ENCODE data around the gene SSR3.

Gene SSR3

GRCh38 chr3:156587760-156588069 lies 32.8 kb upstream of the SSR3 start:
- no peak for TF ChIP-seq SIN3A (IDR thresholded peaks at IDR 0.05; ENCODE audit: borderline replicate concordance, insufficient read depth, low read length)
- no peak for TF ChIP-seq POLR2AphosphoS5 (IDR thresholded peaks at IDR 0.05; ENCODE audit: low read depth, low read length)
- no peak for TF ChIP-seq FOXP2 (optimal IDR thresholded peaks at IDR 0.05; ENCODE audit: borderline replicate concordance, extremely low read depth, extremely low read length, insufficient read depth)
- no peak for TF ChIP-seq TAF1 (IDR thresholded peaks at IDR 0.05; ENCODE audit: borderline replicate concordance, insufficient read depth, low read length)
- TF ChIP-seq, protein P1, sequence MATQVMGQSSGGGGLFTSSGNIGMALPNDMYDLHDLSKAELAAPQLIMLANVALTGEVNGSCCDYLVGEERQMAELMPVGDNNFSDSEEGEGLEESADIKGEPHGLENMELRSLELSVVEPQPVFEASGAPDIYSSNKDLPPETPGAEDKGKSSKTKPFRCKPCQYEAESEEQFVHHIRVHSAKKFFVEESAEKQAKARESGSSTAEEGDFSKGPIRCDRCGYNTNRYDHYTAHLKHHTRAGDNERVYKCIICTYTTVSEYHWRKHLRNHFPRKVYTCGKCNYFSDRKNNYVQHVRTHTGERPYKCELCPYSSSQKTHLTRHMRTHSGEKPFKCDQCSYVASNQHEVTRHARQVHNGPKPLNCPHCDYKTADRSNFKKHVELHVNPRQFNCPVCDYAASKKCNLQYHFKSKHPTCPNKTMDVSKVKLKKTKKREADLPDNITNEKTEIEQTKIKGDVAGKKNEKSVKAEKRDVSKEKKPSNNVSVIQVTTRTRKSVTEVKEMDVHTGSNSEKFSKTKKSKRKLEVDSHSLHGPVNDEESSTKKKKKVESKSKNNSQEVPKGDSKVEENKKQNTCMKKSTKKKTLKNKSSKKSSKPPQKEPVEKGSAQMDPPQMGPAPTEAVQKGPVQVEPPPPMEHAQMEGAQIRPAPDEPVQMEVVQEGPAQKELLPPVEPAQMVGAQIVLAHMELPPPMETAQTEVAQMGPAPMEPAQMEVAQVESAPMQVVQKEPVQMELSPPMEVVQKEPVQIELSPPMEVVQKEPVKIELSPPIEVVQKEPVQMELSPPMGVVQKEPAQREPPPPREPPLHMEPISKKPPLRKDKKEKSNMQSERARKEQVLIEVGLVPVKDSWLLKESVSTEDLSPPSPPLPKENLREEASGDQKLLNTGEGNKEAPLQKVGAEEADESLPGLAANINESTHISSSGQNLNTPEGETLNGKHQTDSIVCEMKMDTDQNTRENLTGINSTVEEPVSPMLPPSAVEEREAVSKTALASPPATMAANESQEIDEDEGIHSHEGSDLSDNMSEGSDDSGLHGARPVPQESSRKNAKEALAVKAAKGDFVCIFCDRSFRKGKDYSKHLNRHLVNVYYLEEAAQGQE (IDR thresholded peaks at IDR 0.05; ENCODE audit: insufficient read depth in 1 of 2, low read depth in 2 of 2, low read length in 2 of 2) = no peak

GRCh38 chr3:156586905-156587759 lies 32.2 kb upstream of the SSR3 start:
- TF ChIP-seq POLR2AphosphoS5 (IDR thresholded peaks at IDR 0.05; ENCODE audit: low read depth, low read length) = no peak
- TF ChIP-seq TAF1 (IDR thresholded peaks at IDR 0.05; ENCODE audit: borderline replicate concordance, insufficient read depth, low read length) = no peak
- TF ChIP-seq, protein P1 (IDR thresholded peaks at IDR 0.05; ENCODE audit: insufficient read depth in 1 of 2, low read depth in 2 of 2, low read length in 2 of 2) = no peak
- no peak for TF ChIP-seq SIN3A (IDR thresholded peaks at IDR 0.05; ENCODE audit: borderline replicate concordance, insufficient read depth, low read length)
- TF ChIP-seq FOXP2 (optimal IDR thresholded peaks at IDR 0.05; ENCODE audit: borderline replicate concordance, extremely low read depth, extremely low read length, insufficient read depth) = no peak

DNA sequence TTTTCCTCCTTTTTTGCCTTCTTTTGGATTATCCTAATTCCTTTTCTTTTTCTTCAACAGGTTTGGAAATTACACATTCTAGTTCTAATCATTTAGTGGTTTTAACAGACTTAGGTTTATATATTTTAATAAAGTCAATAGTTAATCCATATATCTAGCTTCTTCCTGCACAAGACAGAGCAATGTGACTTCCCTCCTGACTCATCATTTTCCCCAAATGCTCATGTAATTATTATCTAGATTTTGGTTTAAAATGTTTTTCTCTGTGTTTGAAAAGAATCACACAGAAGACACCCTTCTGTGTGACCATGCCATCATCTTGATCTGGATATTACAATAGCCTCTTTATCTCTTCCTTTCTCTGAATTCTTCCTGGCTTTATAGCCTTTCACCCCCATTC lies 28.6 kb upstream of the SSR3 start:
- no peak for TF ChIP-seq FOXP2 (optimal IDR thresholded peaks at IDR 0.05; ENCODE audit: borderline replicate concordance, extremely low read depth, extremely low read length, insufficient read depth)
- TF ChIP-seq POLR2AphosphoS5 (IDR thresholded peaks at IDR 0.05; ENCODE audit: low read depth, low read length) = no peak
- TF ChIP-seq, protein P1 (IDR thresholded peaks at IDR 0.05; ENCODE audit: insufficient read depth in 1 of 2, low read depth in 2 of 2, low read length in 2 of 2) = no peak
- no peak for TF ChIP-seq SIN3A (IDR thresholded peaks at IDR 0.05; ENCODE audit: borderline replicate concordance, insufficient read depth, low read length)
- no peak for TF ChIP-seq TAF1 (IDR thresholded peaks at IDR 0.05; ENCODE audit: borderline replicate concordance, insufficient read depth, low read length)

GRCh38 chr3:156582532-156583183 lies 27.7 kb upstream of the SSR3 start:
- no peak for TF ChIP-seq FOXP2 (optimal IDR thresholded peaks at IDR 0.05; ENCODE audit: borderline replicate concordance, extremely low read depth, extremely low read length, insufficient read depth)
- no peak for TF ChIP-seq POLR2AphosphoS5 (IDR thresholded peaks at IDR 0.05; ENCODE audit: low read depth, low read length)
- TF ChIP-seq TAF1 (IDR thresholded peaks at IDR 0.05; ENCODE audit: borderline replicate concordance, insufficient read depth, low read length) = no peak
- TF ChIP-seq, protein P1 (IDR thresholded peaks at IDR 0.05; ENCODE audit: insufficient read depth in 1 of 2, low read depth in 2 of 2, low read length in 2 of 2) = no peak
- TF ChIP-seq SIN3A (IDR thresholded peaks at IDR 0.05; ENCODE audit: borderline replicate concordance, insufficient read depth, low read length) = no peak
